ENCODE data around the gene HIVEP3.

DNA sequence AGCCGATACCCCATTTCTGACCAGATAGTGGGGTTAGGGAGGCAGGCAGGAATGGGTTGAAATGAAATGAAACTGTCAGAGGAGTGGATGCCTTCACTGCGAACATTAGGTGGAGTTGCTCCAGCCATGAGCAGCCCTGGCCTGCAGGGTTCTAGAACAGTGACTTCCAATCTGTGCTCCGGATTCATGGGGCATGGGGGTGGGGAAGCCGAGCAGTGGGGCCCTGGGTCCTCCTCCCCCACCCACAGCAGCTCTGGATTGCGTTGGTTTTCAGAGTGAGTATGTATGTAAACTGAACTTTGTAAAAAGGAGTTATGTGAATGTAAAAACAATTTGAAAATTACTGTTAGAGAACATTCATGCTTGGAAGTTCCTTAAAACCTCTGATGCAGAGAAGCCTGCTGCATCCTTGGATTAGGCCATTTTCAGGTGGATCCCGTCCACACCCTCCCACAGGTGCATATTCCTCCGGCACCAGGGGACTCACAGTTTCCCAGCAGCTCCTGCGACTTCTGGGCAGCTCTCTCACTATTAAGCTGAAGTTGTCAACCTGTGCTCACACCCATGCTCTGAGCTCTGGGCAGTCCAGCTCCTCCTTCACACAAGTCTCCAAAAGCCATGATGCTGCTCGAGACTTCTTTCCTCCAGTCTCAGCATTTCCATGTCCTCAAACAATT is 379.8 kb downstream of the HIVEP3 start:
- TF ChIP-seq TAF1 (IDR thresholded peaks at IDR 0.05; ENCODE audit: borderline replicate concordance, insufficient read depth, low read length) (no peak), FOXP2 (optimal IDR thresholded peaks at IDR 0.05; ENCODE audit: borderline replicate concordance, extremely low read depth, extremely low read length, insufficient read depth) (no peak)
- TF ChIP-seq, protein P1, sequence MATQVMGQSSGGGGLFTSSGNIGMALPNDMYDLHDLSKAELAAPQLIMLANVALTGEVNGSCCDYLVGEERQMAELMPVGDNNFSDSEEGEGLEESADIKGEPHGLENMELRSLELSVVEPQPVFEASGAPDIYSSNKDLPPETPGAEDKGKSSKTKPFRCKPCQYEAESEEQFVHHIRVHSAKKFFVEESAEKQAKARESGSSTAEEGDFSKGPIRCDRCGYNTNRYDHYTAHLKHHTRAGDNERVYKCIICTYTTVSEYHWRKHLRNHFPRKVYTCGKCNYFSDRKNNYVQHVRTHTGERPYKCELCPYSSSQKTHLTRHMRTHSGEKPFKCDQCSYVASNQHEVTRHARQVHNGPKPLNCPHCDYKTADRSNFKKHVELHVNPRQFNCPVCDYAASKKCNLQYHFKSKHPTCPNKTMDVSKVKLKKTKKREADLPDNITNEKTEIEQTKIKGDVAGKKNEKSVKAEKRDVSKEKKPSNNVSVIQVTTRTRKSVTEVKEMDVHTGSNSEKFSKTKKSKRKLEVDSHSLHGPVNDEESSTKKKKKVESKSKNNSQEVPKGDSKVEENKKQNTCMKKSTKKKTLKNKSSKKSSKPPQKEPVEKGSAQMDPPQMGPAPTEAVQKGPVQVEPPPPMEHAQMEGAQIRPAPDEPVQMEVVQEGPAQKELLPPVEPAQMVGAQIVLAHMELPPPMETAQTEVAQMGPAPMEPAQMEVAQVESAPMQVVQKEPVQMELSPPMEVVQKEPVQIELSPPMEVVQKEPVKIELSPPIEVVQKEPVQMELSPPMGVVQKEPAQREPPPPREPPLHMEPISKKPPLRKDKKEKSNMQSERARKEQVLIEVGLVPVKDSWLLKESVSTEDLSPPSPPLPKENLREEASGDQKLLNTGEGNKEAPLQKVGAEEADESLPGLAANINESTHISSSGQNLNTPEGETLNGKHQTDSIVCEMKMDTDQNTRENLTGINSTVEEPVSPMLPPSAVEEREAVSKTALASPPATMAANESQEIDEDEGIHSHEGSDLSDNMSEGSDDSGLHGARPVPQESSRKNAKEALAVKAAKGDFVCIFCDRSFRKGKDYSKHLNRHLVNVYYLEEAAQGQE (IDR thresholded peaks at IDR 0.05; ENCODE audit: insufficient read depth in 1 of 2, low read depth in 2 of 2, low read length in 2 of 2), result no peak
